ENCODE measurements around the gene GLE1. TPM values are rescaled to one million over a fixed set of nuclear protein-coding genes. Genes with fewer than 3 reads are reported as not detected.

Gene GLE1, protein sequence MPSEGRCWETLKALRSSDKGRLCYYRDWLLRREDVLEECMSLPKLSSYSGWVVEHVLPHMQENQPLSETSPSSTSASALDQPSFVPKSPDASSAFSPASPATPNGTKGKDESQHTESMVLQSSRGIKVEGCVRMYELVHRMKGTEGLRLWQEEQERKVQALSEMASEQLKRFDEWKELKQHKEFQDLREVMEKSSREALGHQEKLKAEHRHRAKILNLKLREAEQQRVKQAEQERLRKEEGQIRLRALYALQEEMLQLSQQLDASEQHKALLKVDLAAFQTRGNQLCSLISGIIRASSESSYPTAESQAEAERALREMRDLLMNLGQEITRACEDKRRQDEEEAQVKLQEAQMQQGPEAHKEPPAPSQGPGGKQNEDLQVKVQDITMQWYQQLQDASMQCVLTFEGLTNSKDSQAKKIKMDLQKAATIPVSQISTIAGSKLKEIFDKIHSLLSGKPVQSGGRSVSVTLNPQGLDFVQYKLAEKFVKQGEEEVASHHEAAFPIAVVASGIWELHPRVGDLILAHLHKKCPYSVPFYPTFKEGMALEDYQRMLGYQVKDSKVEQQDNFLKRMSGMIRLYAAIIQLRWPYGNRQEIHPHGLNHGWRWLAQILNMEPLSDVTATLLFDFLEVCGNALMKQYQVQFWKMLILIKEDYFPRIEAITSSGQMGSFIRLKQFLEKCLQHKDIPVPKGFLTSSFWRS
- 10 to 100 TPM; 26.4 to 30.7 TPM for total RNA-seq
- polyA plus RNA-seq: 10 to 100 TPM; 17.4 to 27.9 (median 24.9) TPM
- 44.4 to 74.0 (median 66.9) reads per million in 6 experiments for total RNA-seq

DNA sequence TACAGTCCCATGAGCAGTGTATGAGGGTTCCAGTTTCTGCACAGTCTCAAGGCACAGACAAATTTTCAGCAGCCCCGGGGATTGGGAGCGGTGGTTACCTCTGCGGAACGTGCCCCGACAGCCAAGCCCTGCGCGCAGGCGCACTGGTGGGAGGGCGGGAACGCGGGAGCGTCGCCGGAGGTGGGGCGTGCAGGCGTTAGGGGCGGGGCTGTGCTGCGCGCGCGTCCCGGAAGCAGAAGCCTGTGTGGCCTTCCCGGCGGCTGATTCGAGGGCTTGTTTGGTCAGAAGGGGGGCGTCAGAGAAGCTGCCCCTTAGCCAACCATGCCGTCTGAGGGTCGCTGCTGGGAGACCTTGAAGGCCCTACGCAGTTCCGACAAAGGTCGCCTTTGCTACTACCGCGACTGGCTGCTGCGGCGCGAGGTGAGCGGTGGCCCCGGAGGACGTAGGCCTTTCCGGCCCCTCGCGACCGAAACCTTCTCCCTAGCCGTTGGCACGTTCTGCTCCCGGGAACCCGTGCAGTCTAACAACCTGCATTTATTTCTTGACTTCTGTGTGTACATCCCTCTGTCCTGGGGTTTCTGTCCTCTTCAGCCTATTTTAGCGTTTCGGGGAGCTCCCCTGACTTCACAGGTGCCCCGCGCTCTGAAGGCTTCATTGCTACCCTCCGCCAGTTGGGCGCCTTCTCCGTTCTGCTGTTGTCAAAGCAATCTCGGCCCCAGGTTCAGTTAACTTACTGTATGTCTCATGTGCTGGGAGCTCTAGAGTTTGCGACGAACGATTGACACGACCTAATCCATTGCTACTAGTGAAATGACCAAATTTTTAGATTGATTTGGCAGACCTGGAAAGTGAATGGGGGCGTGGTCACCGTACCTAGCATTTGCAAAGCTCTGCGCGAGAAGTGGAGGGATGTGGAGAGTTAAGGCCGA, at the start of gene GLE1:
GLE1 (plus strand) TSS at position 235 of the 929 bp plus-strand sequence; CDS start at position 322, 87 bp downstream.
- peaks cover 0 to 33% (median 1%) of the 10 kb centered on the region in 3 donors for H3K36me3 Mint-ChIP-seq
- no peaks in the 10 kb centered on the region for H3K9me3 Mint-ChIP-seq
- ATAC-seq (peak; percentile 89 to 91), DNase-seq (peak; percentile 92 to 100 (median 97))
- H3K4me1 Mint-ChIP-seq: peaks cover 9 to 41% (median 34%) of the 10 kb centered on the region in 4 donors
- POLR2A ChIA-PET: interaction anchor here (0.6 to 2.4 kb wide), 11 partner anchors 10 to 573 kb away, joined by 3 to 19 read pairs (median 3); partner anchors contain the start of genes ENDOG, SPTAN1 and URM1
- peak within 1 kb of the TSS; percentile 94 to 99 (median 99) for H3K27ac Mint-ChIP-seq
- no peaks in the 10 kb centered on the region for H3K27me3 Mint-ChIP-seq
- H3K4me3 Mint-ChIP-seq: peak within 1 kb of the TSS; percentile 94 to 100 (median 100)

- Mint-ChIP-seq H3K4me3 (peak overlapping the region; percentile 22 to 96 (median 66)), H3K27me3 (no peaks in the 10 kb centered on the region), H3K27ac (peak overlapping the region in 5 of 10 donors; percentile 41 to 82 (median 67)), H3K36me3 (peaks cover 0 to 9% (median 4%) of the 10 kb centered on the region in 3 donors), H3K9me3 (no peaks in the 10 kb centered on the region), H3K4me1 (peaks cover 10 to 23% (median 19%) of the 10 kb centered on the region in 4 donors)
- DNase-seq: no peak
- ATAC-seq: no peak
- POLR2A ChIA-PET: interaction anchor here (1.3 kb wide), 1 partner anchor 205 kb away, joined by 3 read pairs; no protein-coding TSS in a partner anchor
Observed at GRCh38 chr9:128454991-128455390, 49.5 kb upstream of the GLE1 start.

GRCh38 chr9:128455849-128456612, 48.5 kb upstream of the GLE1 start, which contains the start of gene ODF2:
ODF2 (plus strand) TSS chr9:128456006; CDS start chr9:128456092, 86 bp downstream.
- H3K27me3 Mint-ChIP-seq: no peaks in the 10 kb centered on the region
- peak; percentile 88 to 90 for ATAC-seq

DNA sequence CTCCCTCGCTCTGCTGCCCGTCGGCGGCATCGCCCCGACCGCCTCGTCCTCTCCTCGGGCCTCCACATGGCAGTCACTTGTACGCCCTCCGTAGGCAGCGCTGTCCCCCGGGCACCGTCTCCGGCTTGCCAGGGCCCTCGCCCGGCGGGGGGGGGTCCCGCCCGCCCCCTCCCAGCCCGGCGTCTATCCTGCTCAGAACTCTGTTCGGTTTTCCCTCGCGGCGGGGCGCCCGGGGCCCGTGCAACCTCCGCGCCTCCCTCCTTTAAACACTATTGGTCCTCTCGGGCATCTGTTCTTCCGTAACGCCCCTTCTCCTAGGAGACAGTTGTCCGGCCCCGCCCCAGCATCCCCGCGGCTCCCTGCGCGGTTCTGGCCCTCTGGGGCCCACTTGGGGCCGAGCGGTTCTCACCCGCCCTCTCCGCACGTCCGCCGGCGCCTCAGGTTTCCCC, 47.9 kb upstream of the GLE1 start:
- no peaks in the 10 kb centered on the region for H3K9me3 Mint-ChIP-seq
- H3K4me3 Mint-ChIP-seq: peak overlapping the region; percentile 84 to 96 (median 92)
- peaks cover 10 to 23% (median 19%) of the 10 kb centered on the region in 4 donors for H3K4me1 Mint-ChIP-seq
- POLR2A ChIA-PET: interaction anchor here (0.5 kb wide), 1 partner anchor 192 kb away, joined by 4 read pairs; no protein-coding TSS in a partner anchor
- H3K27ac Mint-ChIP-seq: peak overlapping the region in 9 of 10 donors; percentile 81 to 96 (median 92)
- DNase-seq (peak; percentile 41 to 83 (median 54)), ATAC-seq (peak; percentile 42 to 56)
- no peaks in the 10 kb centered on the region for H3K27me3 Mint-ChIP-seq
- H3K36me3 Mint-ChIP-seq: peaks cover 0 to 24% (median 10%) of the 10 kb centered on the region in 3 donors

More at GRCh38 chr9:128455849-128456612, 48.5 kb upstream of the GLE1 start, which contains the start of gene ODF2:
- H3K4me1 Mint-ChIP-seq: peaks cover 10 to 23% (median 19%) of the 10 kb centered on the region in 4 donors
- POLR2A ChIA-PET: interaction anchor here (0.6 to 1.3 kb wide), 7 partner anchors 8 to 368 kb away, joined by 3 to 4 read pairs (median 3); no protein-coding TSS in a partner anchor
- peaks cover 0 to 18% (median 10%) of the 10 kb centered on the region in 3 donors for H3K36me3 Mint-ChIP-seq
- peak within 1 kb of the TSS; percentile 84 to 96 (median 92) for H3K4me3 Mint-ChIP-seq
- H3K9me3 Mint-ChIP-seq: no peaks in the 10 kb centered on the region
- H3K27ac Mint-ChIP-seq: peak within 1 kb of the TSS; percentile 79 to 96 (median 92)
- DNase-seq: peak; percentile 95 to 99 (median 98)

- H3K9me3 Mint-ChIP-seq: no peaks in the 10 kb centered on the region
- H3K4me3 Mint-ChIP-seq: peak overlapping the region; percentile 64 to 96 (median 91)
- no peak for ATAC-seq
- DNase-seq: no peak
- H3K27me3 Mint-ChIP-seq: no peaks in the 10 kb centered on the region
- peak overlapping the region in 7 of 10 donors; percentile 24 to 96 (median 92) for H3K27ac Mint-ChIP-seq
- H3K36me3 Mint-ChIP-seq: peaks cover 0 to 30% (median 15%) of the 10 kb centered on the region in 3 donors
- H3K4me1 Mint-ChIP-seq: peaks cover 10 to 23% (median 19%) of the 10 kb centered on the region in 4 donors
- POLR2A ChIA-PET: interaction anchor here (0.5 kb wide), 1 partner anchor 192 kb away, joined by 4 read pairs; no protein-coding TSS in a partner anchor
Observed at GRCh38 chr9:128457207-128457606, 47.3 kb upstream of the GLE1 start.

- ATAC-seq (no peak), DNase-seq (no peak)
- peaks cover 0 to 47% (median 19%) of the 10 kb centered on the region in 3 donors for H3K36me3 Mint-ChIP-seq
- H3K9me3 Mint-ChIP-seq: no peaks in the 10 kb centered on the region
- H3K27ac Mint-ChIP-seq: peak overlapping the region in 2 of 10 donors; percentile 40 to 72
- peaks cover 10 to 23% (median 19%) of the 10 kb centered on the region in 4 donors for H3K4me1 Mint-ChIP-seq
- no peaks in the 10 kb centered on the region for H3K27me3 Mint-ChIP-seq
- H3K4me3 Mint-ChIP-seq: peak overlapping the region in 2 of 10 donors; percentile 41 to 53
- POLR2A ChIA-PET: interaction anchor here (0.6 to 1.1 kb wide), 3 partner anchors 40 to 317 kb away, joined by 3 to 4 read pairs (median 3); no protein-coding TSS in a partner anchor
Observed at GRCh38 chr9:128459011-128459410, 45.5 kb upstream of the GLE1 start.

GRCh38 chr9:128469070-128469469, 35.4 kb upstream of the GLE1 start:
- ATAC-seq: no peak
- DNase-seq: no peak
- Mint-ChIP-seq H3K4me1 (peaks cover 4 to 14% (median 10%) of the 10 kb centered on the region in 4 donors), H3K36me3 (peaks cover 0 to 51% (median 9%) of the 10 kb centered on the region in 3 donors), H3K27me3 (no peaks in the 10 kb centered on the region), H3K9me3 (no peaks in the 10 kb centered on the region), H3K4me3 (no peak overlapping the region), H3K27ac (peak overlapping the region in 1 of 10 donors; percentile 37)
- POLR2A ChIA-PET: no interaction called here

DNA sequence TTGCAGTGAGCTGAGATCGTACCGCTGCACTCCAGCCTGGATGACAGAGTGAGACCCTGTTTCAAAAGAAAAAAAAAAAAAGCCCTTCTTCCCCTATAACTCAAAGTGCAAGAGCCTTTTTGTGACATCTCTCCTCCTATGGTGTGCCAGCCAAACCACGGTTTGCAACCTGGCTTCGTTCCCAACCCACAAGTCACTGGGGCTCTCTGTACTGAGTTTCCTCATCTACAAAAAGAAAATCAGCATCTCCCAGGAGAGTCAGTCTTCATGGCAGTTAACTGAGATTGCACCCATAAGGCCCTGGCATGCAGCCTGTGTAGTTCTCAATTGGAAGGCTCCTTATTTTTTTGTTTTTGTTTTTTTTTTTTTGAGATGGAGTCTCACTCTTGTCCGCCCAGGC, 34.0 kb upstream of the GLE1 start:
- ATAC-seq (peak; percentile 89 to 92), DNase-seq (peak in 8 of 10 donors; percentile 12 to 68 (median 46))
- peaks cover 0 to 59% (median 16%) of the 10 kb centered on the region in 3 donors for H3K36me3 Mint-ChIP-seq
- H3K4me3 Mint-ChIP-seq: peak overlapping the region in 7 of 10 donors; percentile 27 to 66 (median 37)
- H3K27me3 Mint-ChIP-seq: no peaks in the 10 kb centered on the region
- peaks cover 4 to 14% (median 10%) of the 10 kb centered on the region in 4 donors for H3K4me1 Mint-ChIP-seq
- POLR2A ChIA-PET: no interaction called here
- no peaks in the 10 kb centered on the region for H3K9me3 Mint-ChIP-seq
- H3K27ac Mint-ChIP-seq: peak overlapping the region in 7 of 10 donors; percentile 23 to 91 (median 49)

- peaks cover 4 to 14% (median 10%) of the 10 kb centered on the region in 4 donors for H3K4me1 Mint-ChIP-seq
- H3K27me3 Mint-ChIP-seq: no peaks in the 10 kb centered on the region
- H3K9me3 Mint-ChIP-seq: no peaks in the 10 kb centered on the region
- DNase-seq (no peak), ATAC-seq (no peak)
- H3K36me3 Mint-ChIP-seq: peaks cover 0 to 68% (median 23%) of the 10 kb centered on the region in 3 donors
- no peak overlapping the region for H3K4me3 Mint-ChIP-seq
- H3K27ac Mint-ChIP-seq: peak overlapping the region in 2 of 10 donors; percentile 7 to 50
- POLR2A ChIA-PET: interaction anchor here (0.6 kb wide), 1 partner anchor 614 kb away, joined by 3 read pairs; no protein-coding TSS in a partner anchor
Observed at GRCh38 chr9:128473104-128473503, 31.4 kb upstream of the GLE1 start.

DNA sequence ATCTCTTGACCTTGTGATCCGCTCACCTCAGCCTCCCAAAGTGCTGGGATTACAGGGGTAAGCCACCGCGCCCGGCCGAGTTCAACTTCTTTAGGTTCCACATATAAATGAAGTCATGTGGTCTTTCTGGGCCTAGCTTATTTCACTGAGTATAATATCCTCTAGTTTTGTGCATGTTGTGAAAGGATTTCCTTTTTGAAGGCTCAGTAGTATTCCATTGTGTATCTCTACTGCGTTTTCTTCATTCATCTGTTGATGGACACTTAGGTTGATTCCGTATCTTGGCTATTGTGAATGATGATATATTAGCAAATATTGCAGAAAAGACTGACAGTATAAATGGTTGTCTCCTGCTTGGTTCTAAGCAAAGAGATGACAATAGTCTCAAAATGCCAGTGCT, 28.7 kb upstream of the GLE1 start:
- no peak for DNase-seq
- H3K36me3 Mint-ChIP-seq: peaks cover 0 to 74% (median 28%) of the 10 kb centered on the region in 3 donors
- POLR2A ChIA-PET: no interaction called here
- no peaks in the 10 kb centered on the region for H3K9me3 Mint-ChIP-seq
- ATAC-seq: no peak
- H3K27me3 Mint-ChIP-seq: no peaks in the 10 kb centered on the region
- H3K4me1 Mint-ChIP-seq: peaks cover 0 to 6% (median 4%) of the 10 kb centered on the region in 4 donors
- no peak overlapping the region for H3K27ac Mint-ChIP-seq
- H3K4me3 Mint-ChIP-seq: no peak overlapping the region
